DMS 273 treated with DMSO at 0.1 percent for 48 hours (cell line): ENCODE results near the gene GLE1.
A peak's percentile ranks its signal among the peaks of the same experiment; 100 is the strongest.

Source experiments
- DNase-seq: peaks from one replicate; lab custom pipeline; 2025; lab: John Stamatoyannopoulos, UW

Gene GLE1, protein sequence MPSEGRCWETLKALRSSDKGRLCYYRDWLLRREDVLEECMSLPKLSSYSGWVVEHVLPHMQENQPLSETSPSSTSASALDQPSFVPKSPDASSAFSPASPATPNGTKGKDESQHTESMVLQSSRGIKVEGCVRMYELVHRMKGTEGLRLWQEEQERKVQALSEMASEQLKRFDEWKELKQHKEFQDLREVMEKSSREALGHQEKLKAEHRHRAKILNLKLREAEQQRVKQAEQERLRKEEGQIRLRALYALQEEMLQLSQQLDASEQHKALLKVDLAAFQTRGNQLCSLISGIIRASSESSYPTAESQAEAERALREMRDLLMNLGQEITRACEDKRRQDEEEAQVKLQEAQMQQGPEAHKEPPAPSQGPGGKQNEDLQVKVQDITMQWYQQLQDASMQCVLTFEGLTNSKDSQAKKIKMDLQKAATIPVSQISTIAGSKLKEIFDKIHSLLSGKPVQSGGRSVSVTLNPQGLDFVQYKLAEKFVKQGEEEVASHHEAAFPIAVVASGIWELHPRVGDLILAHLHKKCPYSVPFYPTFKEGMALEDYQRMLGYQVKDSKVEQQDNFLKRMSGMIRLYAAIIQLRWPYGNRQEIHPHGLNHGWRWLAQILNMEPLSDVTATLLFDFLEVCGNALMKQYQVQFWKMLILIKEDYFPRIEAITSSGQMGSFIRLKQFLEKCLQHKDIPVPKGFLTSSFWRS

DNA sequence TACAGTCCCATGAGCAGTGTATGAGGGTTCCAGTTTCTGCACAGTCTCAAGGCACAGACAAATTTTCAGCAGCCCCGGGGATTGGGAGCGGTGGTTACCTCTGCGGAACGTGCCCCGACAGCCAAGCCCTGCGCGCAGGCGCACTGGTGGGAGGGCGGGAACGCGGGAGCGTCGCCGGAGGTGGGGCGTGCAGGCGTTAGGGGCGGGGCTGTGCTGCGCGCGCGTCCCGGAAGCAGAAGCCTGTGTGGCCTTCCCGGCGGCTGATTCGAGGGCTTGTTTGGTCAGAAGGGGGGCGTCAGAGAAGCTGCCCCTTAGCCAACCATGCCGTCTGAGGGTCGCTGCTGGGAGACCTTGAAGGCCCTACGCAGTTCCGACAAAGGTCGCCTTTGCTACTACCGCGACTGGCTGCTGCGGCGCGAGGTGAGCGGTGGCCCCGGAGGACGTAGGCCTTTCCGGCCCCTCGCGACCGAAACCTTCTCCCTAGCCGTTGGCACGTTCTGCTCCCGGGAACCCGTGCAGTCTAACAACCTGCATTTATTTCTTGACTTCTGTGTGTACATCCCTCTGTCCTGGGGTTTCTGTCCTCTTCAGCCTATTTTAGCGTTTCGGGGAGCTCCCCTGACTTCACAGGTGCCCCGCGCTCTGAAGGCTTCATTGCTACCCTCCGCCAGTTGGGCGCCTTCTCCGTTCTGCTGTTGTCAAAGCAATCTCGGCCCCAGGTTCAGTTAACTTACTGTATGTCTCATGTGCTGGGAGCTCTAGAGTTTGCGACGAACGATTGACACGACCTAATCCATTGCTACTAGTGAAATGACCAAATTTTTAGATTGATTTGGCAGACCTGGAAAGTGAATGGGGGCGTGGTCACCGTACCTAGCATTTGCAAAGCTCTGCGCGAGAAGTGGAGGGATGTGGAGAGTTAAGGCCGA lies at the start of gene GLE1:
Gene GLE1 (plus strand): TSS at position 235 of the 929 bp plus-strand sequence. CDS start 87 bp downstream, at position 322.
- DNase-seq, result peak; percentile 64

DNA sequence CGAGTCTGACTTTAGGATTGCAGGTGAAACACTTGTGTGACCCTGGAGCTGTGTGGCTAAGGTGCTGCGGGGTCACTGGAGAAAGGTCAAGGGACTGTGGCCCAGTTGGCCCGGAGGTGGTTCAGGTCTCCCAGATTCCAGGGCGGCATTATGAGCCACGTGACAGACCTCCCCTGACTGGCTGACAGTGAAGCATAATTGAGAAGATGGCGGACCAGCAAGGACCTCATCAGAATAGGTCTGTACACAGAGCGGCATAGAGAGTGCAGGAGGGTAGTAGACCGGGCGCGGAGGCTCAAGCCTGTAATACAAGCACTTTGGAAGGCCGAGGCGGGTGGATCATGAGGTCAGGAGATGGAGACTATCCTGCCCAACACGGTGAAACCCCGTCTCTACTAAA lies 49.5 kb upstream of the GLE1 start:
- DNase-seq, result no peak

DNA sequence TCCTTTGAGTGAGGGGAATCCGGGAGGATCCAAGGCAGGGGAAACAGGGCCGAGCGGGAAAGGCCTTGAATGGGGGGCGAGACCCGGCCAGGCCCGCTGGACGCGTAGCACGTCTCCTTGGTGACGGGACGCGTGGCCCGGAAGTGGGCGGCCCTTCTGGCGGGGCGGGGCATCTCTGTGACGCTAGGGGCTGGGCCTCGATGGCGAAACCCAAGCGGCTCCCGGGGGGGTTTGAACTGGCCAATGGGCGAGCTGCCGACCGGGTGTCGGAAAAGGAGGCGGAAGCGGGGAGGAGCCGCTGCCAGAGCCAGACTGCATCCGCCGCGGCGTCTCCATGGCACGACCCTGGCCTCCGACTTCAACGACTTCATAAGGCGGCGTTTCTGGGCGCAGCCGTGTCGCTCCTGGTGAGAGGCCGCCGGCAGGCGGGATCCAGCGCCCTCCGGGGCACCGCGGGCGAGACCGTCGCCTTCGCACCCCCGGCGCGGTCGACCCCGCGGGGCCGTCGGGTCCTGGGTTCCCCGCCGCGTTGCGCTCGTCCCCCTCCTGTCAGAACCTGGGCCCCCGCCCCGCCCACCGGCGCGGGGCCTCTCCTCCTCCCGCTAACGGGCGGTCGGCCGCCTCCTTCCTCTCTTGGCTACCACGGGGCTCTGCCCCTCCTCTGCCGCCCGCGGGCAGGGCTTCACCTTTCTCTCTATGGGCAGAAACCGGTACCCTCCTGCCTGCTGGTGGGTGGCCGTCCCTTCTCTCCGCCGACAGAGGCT lies 48.5 kb upstream of the GLE1 start, which contains the start of gene ODF2:
Gene ODF2 (plus strand): TSS at position 158 of the 764 bp plus-strand sequence. CDS start 86 bp downstream, at position 244.
- peak; percentile 85 for DNase-seq

DNA sequence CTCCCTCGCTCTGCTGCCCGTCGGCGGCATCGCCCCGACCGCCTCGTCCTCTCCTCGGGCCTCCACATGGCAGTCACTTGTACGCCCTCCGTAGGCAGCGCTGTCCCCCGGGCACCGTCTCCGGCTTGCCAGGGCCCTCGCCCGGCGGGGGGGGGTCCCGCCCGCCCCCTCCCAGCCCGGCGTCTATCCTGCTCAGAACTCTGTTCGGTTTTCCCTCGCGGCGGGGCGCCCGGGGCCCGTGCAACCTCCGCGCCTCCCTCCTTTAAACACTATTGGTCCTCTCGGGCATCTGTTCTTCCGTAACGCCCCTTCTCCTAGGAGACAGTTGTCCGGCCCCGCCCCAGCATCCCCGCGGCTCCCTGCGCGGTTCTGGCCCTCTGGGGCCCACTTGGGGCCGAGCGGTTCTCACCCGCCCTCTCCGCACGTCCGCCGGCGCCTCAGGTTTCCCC lies 47.9 kb upstream of the GLE1 start:
- DNase-seq, result peak; percentile 44

DNA sequence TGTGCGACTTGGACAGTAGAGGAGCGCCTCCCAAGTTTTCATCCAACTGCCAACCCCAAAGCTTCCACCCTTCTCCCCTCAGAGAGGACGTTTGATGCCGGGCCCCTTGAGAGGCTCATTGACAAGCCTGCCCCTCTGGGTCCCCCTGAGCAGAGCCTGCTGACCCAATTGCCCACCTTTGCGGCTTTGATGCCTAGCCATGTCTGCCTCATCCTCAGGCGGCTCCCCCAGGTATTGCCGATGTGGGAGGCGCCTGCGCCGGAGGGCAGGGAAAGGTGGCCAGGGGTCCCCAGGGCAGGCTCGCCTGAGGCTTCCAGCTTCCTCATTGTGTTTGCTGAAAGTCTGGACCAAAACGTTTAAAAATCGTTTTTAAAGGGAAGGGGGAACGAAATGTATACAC lies 47.3 kb upstream of the GLE1 start:
- no peak for DNase-seq

DNA sequence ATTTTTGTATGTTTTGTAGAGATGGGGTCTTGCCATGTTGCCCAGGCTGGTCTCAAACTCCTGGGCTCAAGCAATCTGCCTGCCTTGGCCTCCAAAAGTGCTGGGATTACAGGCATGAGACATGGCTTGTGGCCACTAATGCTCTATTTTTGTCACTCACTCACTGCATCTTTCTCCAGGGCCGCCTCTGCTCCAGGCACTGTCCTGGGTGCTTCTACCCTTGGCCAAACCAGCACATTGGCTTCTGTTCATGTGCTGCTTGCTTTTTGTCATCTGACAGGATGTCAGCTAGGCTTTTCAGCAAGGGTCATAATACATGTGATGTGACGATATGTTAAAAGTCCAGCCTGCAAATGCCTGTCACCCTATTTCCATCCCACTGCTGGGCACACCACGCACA lies 45.5 kb upstream of the GLE1 start:
- DNase-seq, result no peak

DNA sequence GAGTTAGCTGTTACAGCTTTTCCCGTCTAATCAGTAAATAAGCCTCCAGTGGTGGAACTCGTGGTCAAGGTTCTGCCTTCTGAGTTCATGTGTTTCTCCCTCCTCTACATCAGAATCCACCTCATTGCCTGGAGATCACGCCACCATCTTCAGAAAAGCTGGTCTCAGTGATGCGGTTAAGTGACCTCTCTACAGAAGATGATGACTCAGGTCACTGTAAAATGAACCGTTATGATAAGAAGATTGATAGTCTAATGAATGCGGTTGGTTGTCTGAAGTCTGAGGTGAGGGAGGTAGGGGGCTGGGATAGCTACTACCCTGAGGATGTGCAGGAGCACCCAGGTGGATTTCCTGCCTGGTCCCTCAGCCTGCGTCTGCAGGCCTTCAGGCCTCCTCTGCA lies 35.4 kb upstream of the GLE1 start:
- no peak for DNase-seq

DNA sequence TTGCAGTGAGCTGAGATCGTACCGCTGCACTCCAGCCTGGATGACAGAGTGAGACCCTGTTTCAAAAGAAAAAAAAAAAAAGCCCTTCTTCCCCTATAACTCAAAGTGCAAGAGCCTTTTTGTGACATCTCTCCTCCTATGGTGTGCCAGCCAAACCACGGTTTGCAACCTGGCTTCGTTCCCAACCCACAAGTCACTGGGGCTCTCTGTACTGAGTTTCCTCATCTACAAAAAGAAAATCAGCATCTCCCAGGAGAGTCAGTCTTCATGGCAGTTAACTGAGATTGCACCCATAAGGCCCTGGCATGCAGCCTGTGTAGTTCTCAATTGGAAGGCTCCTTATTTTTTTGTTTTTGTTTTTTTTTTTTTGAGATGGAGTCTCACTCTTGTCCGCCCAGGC lies 34.0 kb upstream of the GLE1 start:
- DNase-seq, result no peak

DNA sequence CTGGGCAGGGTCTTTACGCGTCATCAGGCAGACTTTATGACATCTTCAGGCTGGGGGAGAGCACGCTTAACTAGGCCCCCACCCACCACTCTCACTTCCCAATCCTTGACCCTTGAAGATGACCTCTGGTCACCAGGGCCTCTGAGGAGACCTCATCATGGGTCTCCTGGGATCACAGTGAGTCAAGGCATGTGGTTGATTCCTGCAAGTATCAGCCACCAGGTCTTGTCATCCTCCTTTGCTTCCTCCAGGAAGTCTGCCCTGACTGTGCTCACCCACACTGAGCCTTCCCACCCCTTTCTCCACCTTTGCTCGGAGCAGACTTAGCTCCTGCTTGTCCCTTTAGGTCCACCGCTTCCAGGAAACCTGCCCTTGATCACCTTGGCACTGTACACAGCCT lies 31.4 kb upstream of the GLE1 start:
- DNase-seq, result no peak

DNA sequence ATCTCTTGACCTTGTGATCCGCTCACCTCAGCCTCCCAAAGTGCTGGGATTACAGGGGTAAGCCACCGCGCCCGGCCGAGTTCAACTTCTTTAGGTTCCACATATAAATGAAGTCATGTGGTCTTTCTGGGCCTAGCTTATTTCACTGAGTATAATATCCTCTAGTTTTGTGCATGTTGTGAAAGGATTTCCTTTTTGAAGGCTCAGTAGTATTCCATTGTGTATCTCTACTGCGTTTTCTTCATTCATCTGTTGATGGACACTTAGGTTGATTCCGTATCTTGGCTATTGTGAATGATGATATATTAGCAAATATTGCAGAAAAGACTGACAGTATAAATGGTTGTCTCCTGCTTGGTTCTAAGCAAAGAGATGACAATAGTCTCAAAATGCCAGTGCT lies 28.7 kb upstream of the GLE1 start:
- DNase-seq, result no peak

DNA sequence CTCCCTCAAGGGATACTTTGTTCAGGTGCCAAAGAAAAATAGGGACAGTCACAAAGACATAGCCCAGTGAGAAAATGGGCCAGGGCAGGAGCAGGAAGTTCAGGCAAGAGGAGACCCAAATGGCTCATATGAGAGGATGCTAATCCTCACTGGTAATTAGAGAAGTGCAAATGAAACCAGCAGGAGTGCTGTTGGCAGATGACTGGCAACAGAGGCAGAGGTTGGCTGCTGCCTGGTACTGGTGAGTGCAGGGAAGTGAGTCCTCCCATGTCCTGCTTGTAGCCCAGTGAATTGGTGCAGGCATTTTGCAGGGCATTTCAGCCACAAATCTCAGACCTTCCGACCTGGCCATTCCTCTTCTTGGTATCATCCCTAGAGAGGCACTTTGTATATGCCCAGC lies 25.3 kb upstream of the GLE1 start:
- no peak for DNase-seq

DNA sequence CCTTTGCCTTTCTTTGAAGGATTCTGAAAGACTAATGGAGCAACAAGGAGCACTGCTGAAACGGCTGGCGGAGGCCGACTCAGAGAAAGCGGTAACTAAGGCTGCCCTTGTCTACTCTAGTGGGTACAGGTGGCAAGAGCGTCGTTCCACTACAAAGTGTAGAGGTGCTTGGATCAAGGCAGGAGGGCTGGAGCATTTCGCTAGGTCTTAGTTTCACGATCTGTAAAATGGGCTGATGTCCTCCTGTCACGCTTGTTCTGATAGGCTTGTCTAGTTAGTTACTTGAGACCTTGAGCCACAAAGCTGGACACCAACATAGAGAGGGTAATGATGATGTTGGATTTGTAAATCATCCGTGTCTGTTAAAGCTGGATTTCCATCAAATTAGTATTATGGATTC lies 23.0 kb upstream of the GLE1 start:
- DNase-seq, result no peak

DNA sequence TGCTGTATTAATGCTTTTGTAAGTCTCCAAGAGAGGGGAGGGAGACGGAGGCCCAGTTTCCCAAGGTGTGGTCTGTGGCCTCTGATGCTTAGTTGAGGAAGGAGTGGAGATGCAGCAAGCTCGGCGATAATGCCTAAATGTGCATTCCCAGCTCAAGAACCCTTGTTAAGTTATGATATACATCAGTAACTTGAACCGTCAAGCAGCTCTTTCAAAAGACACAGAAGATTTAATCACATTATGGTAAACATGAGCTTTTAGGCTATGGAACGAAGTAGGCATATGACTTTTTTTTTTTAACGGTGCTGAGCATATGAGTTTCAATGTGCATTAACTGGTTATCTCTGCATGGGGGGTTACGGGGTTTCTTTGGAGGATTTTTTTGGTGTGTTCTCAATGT lies 22.3 kb upstream of the GLE1 start:
- DNase-seq, result no peak

DNA sequence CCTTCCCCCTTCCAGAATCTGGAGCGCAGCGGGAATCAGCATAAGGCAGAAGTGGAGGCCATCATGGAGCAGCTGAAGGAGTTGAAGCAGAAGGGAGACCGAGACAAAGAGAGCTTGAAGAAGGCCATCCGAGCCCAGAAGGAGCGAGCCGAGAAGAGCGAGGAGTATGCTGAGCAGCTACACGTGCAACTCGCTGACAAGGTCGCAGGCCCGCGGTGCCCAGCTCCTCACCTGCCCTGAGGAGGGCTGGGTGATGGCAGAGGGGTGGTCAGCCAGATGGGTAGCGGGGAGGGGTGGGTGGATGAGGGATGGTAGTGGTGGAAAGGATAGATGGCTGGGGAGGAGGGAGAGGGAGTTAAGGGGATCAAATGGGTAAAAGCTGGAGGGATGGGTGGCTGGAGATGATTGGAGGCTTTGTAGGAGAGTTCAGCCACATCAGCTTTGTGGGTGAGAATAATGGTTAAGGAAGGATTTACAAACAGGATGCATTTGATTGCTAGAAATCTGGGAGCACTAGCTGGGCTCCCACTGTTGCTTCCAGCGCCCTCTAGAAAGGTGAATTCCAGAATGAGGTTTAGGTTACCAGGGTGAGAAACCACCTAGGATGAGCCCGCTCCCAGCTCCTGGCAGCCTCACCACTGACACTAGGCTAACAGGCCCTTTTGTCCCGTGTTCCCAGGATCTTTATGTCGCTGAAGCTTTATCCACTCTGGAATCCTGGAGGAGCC lies 19.7 kb upstream of the GLE1 start:
- no peak for DNase-seq

DNA sequence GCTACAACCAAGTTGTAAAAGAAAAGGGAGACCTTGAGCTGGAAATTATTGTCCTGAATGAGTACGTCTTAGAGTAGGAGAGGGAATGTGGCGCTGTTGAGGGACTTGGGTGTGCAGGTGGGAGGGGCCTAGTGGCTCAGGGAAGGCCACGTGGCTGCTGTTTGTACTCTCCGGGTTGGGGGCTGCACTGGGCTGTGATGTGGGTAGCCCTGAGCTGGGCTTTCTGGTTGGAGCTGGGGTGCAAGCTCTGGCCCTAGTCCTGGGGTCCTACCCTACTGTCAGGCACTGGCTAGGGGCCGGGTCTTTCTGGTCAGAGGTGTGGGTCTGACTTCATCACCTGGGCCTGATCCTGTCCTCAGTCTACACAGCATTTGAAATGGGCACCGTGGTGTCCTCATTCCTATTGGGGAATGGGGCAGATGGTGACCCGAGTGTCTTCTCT lies 19.1 kb upstream of the GLE1 start:
- no peak for DNase-seq

DNA sequence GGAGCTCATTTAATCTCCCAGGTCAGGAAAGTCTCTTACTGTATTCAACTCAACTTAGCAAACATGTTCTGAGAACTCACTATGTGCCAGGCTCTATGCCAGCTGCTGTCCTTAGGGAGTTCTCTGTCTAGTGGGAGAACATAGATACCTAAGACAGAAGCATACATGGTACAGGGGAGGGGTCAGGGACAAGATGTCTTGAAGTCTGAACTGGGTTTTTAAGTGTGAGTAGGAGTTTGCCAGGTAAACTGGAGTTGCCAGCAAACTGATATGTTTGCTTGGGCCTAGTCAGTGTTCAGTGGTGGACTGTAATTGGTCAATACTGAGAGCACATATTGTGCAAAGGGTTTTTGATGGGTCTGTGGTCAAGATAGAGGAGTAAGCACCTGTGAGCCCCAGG lies 18.3 kb upstream of the GLE1 start:
- no peak for DNase-seq

DNA sequence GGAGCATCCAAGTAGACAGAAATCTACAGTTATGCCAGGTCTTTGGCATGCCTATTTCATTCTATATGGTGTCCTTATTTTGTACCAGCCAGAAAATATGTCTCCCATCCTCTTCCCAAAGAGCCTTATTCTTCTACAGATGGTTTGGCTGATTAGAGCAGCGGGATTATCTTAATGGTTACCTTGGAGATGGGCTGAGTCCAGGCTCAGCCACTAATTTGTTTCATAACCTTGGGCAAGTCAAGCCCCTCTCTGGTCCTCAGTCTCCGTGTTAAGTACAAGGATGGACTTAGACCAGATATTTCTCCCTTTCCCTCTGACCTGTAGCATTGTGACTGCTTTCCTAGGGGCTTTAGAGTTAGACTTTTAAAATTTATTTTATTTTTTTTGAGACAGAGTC lies 11.1 kb upstream of the GLE1 start:
- DNase-seq, result no peak

DNA sequence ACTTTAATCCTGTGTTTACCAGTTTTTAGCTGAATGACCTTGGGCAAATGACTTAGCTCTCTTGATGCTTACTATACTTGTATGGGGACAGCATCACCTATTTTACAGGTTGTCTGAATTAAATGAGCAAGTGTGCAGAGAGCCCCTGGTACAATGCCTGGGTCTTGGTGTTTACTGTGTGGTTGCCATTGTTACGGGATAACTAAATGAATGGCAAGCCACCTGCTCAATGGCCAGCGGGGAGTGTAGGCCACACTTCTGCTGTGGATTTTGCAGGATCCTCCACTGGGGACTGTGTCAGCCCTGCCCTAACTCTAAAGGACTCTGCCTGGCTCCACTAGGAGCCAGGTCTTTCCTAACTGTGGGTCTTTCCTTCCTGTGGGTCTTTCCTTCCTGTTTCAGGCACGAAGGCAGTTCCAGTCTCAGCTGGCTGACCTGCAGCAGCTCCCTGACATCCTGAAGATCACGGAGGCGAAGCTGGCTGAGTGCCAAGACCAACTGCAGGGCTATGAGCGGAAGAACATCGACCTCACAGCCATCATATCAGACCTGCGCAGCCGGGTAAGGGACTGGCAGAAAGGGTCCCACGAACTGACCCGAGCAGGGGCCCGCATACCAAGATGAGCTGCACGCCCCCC lies 10.3 kb upstream of the GLE1 start:
- no peak for DNase-seq

DNA sequence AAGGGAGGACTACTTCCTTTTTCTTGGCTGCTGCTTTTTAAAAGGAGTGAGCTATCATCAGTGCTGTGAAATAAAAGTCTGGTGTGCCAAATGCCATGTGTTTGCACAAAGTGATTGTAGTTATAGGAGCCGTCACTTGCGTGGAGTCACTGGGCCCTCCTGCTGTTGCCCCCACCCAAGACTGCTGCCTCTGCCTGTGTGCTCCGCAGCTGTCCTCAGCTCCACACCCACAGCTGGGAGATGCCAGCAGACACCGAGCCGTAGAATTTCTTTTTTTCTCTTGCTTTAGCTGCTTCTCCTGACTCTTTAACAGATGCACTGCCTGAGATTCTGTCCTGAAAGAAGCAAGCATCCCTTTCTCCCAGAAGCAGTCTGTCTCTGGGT lies 9.8 kb upstream of the GLE1 start:
- no peak for DNase-seq

DNA sequence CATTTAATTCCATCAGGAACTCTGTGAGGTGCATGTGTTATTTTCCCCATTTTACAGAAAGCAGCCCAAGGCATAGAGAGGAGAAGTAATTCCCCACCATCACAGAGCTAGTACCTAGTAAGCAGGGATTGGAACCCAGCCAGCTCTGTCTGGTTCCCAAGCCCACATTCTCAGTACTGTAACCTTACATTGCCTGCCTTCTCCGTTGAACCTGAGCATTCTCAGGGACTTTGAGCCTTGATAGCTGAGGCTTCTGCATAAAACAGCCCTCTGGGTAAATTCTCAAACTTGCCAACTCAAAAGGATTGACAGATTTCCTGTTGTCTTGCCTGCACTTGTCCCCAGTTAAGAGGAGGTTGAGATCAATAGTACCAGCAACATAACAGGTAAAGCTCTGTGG lies 9.2 kb upstream of the GLE1 start:
- no peak for DNase-seq
